ENCODE results near the gene IL1RAP.

IL1RAP gene

DNA sequence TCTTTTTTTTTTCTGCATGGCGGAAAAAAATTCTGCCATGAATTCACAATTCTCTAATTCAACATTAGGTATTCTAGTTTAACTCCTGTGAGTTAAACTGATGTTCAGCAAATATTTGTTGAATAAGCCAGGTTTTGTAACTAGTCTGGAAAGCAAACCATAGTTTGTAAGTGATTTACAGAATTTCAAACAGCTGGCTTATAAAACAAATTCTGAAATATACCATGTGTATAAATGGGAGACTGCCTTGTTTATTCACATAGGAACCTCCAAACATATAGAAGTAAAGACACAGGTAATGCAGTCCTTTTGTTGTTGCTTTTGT, 101.1 kb downstream of the IL1RAP start:
- no peak for DNase-seq (ENCODE audit: low spot score)

DNA sequence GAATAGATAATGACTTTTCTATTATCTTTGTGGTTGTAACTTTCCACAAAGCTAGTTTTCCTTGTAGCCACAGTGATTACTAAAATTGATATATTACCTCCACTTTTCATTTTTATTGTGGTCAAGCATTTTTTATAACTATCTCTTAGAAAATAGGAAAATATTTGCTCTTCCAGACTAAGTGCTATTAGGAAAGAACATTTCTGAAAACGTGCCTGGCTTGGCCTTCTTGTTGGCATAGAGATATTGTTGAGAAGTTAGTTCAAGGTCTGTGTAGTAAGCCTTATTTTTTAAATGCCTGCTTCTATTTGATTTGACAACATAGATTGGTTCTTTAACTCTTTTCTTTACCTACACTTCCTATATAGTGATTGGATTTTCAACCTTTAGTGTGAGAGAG, 101.7 kb downstream of the IL1RAP start:
- no peak for DNase-seq (ENCODE audit: low spot score)

DNA sequence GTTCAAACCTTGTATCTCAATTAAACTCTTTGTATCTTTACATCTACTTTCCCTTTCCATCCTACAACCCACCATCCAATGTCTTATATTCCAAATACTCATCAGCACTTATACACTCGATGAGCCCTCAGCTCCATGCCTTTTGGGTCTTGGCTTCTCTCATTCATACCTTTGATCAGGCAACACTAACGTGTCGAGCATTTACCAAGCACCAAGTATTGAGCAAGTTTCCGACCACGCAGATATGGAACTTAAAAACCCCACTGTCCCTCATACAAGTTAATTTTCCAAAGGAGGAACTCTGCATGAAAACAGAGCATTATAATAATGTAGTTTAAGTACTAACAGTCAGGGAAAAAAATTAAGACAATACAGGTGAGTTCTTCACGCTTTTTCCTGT, 102.8 kb downstream of the IL1RAP start:
- no peak for DNase-seq (ENCODE audit: low spot score)

DNA sequence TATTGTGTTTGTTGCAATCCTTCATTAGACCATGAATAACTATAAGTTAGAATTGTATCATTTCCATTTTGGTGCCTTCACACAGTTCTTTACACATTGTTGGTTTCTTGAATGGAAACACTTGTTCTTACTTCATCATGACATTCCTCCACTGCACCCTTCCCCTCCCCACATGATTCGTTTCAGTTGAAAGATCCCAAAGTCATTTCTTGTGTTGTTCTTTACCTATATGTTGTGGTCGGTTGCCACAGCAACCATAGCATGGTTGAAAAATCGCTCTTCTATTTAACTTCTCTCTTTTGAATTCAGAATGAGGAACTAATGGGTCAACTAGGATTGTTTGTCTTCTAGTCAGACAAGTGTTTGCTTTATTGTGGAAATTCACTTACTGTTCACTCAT, 103.3 kb downstream of the IL1RAP start:
- DNase-seq (ENCODE audit: low spot score), result no peak

DNA sequence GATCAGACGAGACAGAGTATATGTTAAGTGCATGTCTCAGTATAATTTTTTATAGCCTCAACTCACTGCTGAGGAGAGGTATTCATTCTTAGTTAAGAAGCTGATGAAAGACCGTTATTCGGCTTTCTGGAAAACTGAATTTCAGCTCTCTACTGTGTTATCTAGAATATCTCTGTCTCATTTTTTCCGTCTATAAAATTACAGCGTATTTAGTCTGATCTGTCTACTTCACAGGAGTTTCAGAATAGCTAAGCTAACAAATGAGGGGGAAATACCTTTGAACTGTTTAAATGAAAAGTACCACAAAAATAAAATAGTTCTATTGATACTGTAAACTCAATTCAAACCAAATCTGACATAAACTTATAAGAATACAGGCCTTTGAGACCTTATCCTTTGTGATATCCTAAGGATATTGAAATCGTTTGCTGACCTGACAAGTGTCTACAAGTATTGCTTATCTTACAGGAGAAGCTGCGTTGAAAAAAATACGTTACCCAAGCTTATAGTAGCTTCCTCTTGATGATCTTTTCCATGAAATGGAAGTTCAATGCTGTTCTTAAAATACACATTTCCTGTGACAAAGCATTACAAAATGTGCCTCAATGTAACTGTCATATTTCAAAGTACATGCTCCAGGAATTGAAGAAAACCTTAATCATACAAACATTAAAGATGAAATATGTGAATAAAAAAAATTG, 104.6 kb downstream of the IL1RAP start:
- peak; percentile 63 for DNase-seq (ENCODE audit: low spot score)

DNA sequence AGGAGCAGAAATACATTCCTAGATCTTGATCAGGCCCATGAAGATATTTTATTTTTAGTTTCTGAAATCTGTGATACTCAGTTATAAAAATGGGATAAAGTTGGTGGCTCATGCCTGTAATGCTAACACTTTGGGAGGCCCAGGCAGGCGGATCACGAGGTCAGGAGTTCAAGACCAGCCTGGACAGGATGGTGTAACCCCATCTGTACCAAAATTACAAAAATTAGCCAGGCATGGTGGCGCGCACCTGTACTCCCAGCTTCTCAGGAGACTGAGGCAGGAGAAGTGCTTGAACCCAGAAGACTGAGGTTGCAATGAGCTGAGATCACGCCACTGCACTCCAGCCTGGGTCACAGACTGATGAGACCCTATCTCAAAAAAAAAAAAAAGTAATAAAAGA, 105.5 kb downstream of the IL1RAP start:
- no peak for DNase-seq (ENCODE audit: low spot score)

DNA sequence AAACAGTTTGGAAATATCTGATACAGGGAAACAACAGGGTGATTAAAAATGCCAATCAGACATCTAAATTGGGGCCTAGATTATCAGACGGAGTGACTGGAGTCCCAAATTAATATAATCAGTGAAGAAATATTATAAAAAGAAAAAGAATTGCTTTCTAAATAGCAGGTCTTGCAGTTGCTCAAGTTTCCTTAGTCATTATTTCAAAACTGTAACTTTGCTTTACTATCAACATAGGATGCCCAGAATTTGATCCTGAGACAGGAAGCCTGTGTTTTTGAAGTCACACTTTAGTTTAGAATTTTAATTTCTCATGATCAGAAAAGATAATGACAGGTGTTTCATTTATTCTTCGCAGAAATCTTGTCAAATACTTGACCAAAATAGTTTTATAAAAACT, 105.9 kb downstream of the IL1RAP start:
- no peak for DNase-seq (ENCODE audit: low spot score)

DNA sequence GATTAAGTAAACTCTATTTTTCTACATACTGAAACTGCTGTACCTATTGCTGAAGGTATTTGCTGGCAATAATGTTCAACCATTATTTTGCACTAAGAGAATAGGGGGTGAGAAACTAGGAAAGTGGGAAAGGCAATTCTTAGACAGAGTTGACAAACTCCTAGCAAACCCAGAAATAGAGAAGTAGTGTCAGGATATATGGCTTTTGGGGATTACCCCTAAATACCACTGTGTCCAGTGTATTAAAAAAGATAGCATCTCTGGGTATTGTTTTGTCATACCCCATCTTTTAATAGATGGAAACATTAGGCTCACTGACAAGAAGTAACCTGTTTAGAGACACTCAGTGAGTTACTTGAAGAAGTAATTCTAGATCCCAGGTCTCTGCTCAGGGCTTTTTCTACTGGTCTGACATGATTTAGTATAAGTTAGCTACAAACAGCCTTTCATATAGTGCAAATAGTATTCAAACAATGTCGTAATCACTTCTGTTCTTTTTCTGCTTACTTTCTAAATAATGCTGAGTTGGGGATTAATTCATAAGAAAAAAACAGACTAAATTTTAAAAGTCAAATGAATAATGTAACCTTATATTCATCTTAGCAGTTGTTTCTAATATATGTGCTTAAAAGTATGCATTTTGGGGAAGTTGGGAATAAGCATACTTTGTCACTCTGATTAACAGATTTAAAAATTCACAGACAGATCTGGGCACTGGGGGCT, 107.2 kb downstream of the IL1RAP start:
- no peak for DNase-seq (ENCODE audit: low spot score)

DNA sequence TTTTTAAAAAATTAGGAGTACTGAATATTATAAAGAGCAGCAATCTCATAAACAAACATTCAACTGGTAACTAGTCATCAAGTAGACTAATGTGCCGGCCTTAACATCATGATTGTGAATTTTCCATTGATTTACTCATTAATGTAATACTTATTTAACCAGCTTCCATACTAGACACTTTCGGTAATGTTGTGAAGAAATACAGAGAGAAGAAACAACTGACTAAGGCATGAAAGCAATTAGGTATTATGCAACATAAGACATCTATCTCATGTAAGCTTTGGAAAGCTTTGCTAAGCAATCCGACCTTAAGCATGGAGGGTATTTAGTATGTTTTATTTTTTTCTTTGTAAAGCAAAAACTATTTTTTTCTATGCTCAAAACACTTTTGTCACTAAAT, 108.0 kb downstream of the IL1RAP start:
- DNase-seq (ENCODE audit: low spot score), result no peak

DNA sequence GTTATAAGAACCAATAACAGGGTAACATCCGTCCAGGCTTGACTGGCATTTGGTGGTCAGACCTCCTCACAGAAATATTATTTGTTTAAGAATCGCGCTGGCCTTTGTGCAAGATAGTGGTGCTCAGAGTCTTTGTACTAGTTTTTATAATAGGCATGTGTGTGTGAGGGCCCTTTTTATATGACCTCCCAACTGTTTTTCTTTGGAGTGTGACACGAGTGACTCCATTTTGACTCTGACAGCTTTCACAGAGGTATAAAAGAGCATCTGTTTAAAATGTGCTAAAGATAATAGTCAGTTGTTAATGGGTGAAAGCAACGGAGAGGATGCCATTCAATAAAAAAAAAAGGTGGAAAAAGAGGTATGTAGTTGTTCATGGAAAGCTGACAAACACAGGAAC, 110.4 kb downstream of the IL1RAP start:
- no peak for DNase-seq (ENCODE audit: low spot score)

DNA sequence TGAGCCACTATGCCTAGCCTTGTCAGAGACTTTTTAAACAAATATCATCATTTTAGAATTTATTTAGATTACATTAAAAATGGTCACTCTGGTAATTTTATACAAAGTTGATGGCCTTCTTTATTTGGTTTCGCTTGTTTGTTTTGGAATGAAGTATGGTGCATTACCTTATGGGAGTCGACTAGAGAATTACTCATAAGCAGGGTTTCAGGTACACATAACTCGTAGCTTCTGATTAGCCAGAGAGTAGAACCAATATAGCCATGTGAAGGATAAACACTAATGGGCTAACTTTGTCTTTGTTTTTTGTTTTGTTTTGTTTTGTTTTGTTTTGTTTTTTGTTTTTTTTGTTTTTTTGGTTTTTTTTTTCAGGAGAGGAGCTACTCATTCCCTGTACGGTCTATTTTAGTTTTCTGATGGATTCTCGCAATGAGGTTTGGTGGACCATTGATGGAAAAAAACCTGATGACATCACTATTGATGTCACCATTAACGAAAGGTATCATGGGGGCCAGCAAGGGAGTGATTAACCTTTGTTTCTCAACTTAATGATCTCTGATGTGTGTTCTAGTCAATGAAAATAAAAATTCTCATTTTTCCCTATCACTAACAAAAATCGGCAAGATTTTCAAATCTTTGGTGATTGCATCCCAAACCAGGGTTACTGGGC, 113.2 kb downstream of the IL1RAP start:
- no peak for DNase-seq (ENCODE audit: low spot score)

DNA sequence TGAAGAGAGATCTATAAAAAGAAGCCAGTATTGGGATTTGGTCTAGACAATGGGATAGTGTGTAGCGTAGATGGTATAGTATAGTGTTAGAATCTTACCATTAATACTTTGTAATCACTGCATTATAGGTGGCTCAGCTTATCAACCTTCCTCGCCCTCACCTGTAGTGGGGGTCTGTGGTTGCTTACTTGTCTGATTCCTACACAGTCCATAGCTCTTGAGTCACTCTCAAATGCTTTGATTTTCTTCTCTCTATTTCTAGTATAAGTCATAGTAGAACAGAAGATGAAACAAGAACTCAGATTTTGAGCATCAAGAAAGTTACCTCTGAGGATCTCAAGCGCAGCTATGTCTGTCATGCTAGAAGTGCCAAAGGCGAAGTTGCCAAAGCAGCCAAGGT, 115.2 kb downstream of the IL1RAP start:
- DNase-seq (ENCODE audit: low spot score), result no peak

DNA sequence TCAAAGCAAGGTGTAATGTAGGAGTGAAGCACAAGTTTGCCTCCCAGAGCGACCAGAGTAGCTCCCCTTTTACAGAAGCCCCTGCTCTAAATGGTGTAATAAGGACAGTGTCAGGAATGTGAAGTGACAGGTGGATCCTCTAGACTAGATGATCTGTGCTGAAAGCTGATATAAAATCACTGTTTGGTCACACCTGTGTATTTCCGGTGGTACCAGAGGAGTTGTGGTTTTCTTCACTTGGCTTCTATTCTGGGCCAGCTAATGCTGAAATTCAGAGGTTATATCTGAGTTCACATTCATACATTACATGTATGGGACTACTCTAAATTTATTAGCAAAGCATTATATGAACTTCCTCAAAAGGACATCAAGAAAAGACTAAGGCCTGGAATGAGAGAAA, 117.4 kb downstream of the IL1RAP start:
- DNase-seq (ENCODE audit: low spot score), result no peak

DNA sequence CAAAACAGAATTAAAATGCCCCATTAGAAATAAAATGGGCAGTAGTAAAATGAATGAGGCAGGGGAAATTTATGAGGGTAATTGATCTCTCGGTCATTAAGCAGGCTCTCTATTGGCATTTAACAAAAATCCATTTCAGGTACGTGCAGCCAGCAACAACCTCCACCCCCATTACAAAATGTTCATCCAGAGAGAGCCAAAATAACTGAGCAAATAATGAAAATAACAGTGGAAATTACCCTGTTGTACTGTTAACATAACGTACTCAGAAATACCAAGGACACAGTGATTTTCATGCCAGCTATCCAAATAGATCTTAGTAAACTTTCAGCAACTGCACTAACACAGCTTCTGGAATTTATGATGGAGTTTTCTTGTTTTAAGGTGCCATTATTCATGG, 127.7 kb downstream of the IL1RAP start:
- DNase-seq (ENCODE audit: low spot score), result no peak

DNA sequence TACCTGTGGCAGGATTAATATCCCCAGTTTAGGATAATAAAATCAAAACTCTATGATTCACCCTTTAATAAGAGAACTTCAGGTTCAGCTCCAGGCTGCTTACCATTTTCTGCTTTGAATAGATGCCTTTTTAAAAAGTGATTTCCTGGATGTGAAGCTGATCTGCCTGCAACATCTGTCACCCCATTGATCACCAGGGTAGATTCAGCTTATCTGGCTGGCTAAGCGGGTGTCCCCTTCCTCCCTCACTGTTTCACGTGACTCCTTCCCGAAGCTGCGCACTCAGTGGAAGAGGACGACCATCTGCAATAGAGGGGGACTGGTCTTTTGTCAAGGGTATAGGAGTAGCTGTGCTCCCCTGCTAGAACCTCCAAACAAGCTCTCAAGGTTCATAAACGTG, 128.1 kb downstream of the IL1RAP start:
- DNase-seq (ENCODE audit: low spot score), result no peak

DNA sequence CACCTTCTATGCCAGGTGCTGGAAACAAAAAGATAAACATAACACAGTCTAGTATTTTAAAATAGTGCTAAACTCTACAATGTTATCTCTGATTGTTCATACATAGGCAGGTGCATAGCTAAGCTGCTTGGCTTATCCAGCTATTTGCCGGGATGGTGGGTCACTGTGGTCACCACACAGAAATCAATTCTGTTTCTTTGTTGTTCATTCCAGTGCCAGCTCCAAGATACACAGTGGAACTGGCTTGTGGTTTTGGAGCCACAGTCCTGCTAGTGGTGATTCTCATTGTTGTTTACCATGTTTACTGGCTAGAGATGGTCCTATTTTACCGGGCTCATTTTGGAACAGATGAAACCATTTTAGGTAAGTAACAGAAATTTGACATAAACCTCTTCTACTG, 130.2 kb downstream of the IL1RAP start:
- DNase-seq (ENCODE audit: low spot score), result no peak

DNA sequence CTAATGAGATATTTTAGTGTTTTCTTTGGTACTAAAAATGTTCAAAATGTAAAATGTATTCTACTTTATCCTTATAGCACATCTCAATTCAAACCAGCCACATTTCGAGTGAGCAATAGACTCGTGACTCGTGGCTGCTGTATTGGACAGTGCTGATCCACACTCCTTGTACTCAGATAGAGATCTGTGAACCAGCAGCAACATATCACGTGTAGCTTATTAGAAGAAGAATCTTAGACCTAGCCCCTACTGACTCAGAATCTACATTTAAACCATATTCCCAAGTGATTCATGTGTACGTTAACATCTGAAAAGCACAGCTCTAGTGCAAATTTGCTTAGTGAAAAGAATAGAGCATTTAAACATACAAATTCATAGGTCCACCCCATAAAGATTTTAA, 130.9 kb downstream of the IL1RAP start:
- DNase-seq (ENCODE audit: low spot score), result no peak

DNA sequence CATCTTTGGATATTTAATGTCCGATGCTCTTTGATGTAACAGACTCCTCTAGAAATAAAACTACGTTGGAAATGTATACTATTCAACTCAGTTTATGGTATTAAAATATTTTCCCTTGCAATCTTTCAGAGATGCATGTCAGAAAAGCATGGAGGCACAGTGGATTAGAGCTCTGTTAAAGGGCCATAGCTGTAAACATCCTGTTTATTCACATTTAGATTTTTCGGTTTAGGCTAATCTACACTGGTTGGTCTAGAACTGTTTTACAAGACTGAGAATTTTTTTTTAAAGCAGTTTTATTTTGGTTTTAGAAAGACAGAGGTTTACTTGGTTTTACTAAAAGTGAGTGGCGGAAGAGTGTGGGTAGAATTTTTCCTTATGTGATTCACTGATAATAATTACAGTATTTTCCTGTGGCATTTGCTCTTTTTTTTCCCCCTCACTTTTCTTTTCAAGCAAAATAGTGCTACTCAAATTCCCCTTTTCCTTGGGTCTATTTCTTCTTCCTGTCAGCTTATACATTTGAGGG, 132.1 kb downstream of the IL1RAP start:
- no peak for DNase-seq (ENCODE audit: low spot score)

DNA sequence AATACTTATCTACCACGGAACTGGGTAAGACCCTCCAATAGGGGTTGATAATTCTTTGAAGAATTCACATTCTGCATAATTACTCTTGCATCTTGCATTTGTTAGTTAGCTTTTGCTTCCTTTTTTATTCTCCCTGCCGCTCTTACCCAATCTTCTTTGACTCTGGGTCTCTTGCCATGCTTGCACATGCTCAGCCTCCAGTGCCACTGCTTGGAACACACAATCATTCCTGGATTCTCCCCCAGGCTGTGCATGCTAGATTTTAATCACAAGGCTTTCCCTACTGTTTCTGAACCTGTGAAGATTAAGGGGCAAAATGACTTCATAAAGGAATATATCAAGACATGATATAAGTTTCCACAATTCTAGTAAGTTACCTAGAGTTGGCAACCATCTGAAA, 133.1 kb downstream of the IL1RAP start:
- DNase-seq (ENCODE audit: low spot score), result no peak

DNA sequence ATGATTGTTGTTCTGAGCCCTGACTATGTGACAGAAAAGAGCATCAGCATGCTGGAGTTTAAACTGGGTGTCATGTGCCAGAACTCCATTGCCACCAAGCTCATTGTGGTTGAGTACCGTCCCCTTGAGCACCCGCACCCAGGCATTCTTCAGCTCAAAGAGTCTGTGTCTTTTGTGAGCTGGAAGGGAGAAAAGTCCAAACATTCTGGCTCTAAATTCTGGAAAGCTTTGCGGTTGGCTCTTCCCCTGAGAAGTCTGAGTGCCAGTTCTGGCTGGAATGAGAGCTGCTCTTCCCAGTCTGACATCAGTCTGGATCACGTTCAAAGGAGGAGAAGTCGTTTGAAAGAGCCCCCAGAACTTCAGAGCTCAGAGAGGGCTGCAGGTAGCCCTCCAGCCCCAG, 142.0 kb downstream of the IL1RAP start:
- no peak for DNase-seq (ENCODE audit: low spot score)

DNA sequence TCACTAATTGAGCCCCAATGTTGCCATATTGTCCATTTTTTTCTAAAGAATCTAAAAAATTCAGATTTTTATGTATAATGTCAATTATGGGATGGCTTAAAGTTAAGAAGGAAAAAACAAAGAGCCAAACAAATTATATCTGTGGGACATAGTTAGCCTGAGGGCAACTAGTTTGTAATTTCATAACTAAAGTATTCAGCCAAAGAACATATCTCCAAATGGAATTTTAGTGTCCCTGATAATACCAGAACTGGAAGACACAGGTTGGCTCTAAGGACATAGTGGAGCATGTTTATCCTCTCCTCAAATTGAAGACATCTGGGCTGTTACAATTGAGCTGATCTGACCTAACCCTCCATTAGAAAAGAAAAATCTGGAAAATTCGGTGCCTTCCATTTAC, 144.2 kb downstream of the IL1RAP start:
- no peak for DNase-seq (ENCODE audit: low spot score)

DNA sequence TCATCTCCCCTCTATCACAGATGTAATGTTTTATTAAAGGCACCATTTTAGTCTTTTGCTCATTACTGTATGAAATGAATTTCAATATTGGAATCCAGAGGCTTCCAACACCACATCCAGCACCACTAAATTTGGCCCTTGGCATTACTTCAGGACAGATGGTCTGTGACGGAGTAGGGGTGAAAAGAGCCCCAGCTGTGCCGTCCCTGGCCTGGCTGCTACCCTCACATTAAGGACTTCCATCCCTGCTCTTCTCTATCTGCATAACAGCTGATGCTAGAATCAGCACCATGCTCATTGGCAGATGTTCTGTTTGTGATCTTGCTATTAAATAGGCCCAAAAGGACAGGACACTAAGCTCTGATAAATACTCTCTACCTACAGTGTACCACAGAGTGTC, 152.9 kb downstream of the IL1RAP start:
- DNase-seq (ENCODE audit: low spot score), result no peak

DNA sequence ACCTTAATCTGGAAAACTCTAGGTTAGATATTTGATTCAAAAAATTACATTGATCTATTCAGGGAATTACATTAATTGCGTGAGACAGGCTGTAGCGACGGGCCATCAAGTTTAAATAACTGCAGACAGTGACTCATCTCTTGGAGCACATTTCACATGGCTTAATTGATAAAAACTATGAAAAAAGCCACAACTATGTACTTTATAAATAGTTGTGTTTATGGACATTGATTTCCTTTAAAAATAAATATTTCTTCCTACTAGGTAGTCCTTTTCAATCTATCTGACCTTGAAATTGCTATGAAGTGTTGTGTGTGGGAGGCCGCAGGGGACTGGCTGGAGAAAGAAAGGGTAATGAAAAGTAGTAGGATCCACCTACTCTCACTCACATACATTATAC, 157.8 kb downstream of the IL1RAP start:
- DNase-seq (ENCODE audit: low spot score), result no peak

Data from kidney capillary endothelial cell (primary cell).